AG04449 (cell line): Measurements from ENCODE around the gene MDK.

Experiments
- CTCF ChIA-PET: fragments of 350-600 bp; formaldehyde crosslinking; extraction: SDS; loops from one replicate; lab custom pipeline; 2021; ENCODE audit warnings: antibody characterized with exemption; lab: Yijun Ruan, JAX
- POLR2A ChIA-PET: fragments of 400-600, 350-600 bp; formaldehyde crosslinking; extraction: SDS; loops from one replicate; lab custom pipeline; 2020; ENCODE audit warnings: antibody characterized with exemption, inconsistent platforms; lab: Yijun Ruan, JAX
- DNase-seq: peaks from one replicate; pipeline ENCODE4 v3.0.0-alpha.2; 2010; ENCODE audit warnings: low read depth, low spot score
- H3K4me3 ChIP-seq: 2 replicates; pipeline ENCODE4 v1.5.1; 2011; ENCODE audit warnings: low read depth, mild to moderate bottlenecking, control low read depth, low read length
- TF ChIP-seq, protein P1 (sequence below): IDR thresholded peaks from one replicate; pipeline ENCODE4 v1.5.1; 2011; ENCODE audit warnings: mild to moderate bottlenecking, moderate library complexity, low read length, control low read depth, inconsistent platforms; ENCODE audit not compliant: insufficient read depth; ENCODE audit errors: missing control alignments

The MDK gene

DNA sequence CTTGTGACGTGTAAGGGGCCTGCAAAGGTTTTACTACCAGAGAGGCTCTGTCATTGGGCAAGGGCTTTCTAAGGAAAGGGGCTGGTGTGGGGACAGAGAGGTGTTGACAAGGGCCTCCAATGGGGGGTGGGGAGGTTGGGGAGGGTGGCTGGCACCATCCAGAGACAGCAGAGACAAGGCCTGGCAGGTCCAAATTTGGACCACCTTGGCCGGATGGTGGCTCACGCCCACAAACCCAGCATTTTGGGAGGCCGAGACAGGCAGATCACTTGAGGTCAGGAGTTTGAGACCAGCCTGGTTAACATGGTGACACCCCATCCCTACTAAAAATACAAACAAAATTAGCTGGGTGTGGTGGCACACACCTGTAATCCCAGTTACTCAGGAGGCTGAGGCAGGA, 12.3 kb downstream of the MDK start:
- no peak overlapping the region for H3K4me3 ChIP-seq
- POLR2A ChIA-PET, result no interaction called here
- TF ChIP-seq, protein P1, sequence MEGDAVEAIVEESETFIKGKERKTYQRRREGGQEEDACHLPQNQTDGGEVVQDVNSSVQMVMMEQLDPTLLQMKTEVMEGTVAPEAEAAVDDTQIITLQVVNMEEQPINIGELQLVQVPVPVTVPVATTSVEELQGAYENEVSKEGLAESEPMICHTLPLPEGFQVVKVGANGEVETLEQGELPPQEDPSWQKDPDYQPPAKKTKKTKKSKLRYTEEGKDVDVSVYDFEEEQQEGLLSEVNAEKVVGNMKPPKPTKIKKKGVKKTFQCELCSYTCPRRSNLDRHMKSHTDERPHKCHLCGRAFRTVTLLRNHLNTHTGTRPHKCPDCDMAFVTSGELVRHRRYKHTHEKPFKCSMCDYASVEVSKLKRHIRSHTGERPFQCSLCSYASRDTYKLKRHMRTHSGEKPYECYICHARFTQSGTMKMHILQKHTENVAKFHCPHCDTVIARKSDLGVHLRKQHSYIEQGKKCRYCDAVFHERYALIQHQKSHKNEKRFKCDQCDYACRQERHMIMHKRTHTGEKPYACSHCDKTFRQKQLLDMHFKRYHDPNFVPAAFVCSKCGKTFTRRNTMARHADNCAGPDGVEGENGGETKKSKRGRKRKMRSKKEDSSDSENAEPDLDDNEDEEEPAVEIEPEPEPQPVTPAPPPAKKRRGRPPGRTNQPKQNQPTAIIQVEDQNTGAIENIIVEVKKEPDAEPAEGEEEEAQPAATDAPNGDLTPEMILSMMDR, result no peak
- CTCF ChIA-PET, result interaction anchor here (1.0 to 7.5 kb wide), 3 partner anchors 135 to 147 kb away, joined by 4 to 103 read pairs (median 17); no protein-coding TSS in a partner anchor
- DNase-seq, result no peak

- CTCF ChIA-PET, result interaction anchor here (1.6 to 4.0 kb wide), 3 partner anchors 9 to 29 kb away, joined by 3 to 34 read pairs (median 5); no protein-coding TSS in a partner anchor
- no peak overlapping the region for H3K4me3 ChIP-seq
- TF ChIP-seq, protein P1, result no peak
- DNase-seq, result no peak
- POLR2A ChIA-PET, result no interaction called here
These were observed 16.1 kb downstream of the MDK start for GRCh38 chr11:46397526-46397925.

DNA sequence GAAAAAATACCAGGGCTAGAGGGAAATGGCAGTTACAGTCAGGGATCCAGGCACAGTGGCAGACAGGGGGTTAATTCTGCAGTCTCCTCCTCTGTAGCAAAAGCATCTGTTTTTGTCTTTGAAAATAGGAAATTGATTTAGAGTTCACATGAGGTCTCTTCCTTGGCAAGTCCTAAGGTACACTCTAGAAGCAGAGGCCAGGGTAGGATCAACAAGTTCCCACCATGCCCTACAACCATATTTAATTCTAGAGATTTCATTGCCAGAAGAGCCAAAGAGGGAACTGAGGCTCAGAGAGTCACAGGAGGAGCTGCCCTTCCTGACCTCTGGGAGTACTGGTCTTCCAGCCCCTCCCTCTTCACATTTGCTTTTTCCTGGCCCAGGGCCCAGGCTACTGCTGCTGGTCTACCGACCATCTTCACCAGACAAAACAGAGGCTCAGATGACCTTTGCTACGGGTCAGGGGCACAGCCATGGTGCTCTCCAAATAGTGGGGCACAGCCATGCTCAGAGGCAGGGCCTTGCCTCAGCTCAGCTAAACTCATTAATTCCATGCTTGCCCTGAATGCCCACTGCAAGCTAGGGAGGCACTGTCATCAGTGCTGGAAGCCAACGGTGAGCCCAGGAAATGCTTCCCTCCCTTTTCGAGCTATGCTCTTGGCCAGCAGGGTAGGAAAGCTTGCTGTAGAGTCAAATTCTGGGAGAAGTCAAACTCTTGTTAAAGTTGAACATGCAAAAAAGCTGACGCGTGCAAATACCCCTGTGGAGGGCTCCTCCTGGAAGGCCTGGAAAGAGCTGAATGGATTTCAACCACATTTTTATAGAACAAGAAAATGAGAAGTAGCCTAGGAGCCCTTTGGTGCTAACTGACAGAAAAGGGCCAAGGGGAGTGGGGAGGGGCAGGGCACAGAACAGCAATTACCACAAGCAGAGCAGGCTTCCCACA, 21.8 kb downstream of the MDK start:
- ChIA-PET POLR2A (no interaction called here), CTCF (interaction anchor here (0.7 to 2.5 kb wide), 7 partner anchors 11 to 185 kb away, joined by 3 to 21 read pairs (median 6); partner anchors contain the start of gene CHRM4)
- TF ChIP-seq, protein P1, result no peak

DNA sequence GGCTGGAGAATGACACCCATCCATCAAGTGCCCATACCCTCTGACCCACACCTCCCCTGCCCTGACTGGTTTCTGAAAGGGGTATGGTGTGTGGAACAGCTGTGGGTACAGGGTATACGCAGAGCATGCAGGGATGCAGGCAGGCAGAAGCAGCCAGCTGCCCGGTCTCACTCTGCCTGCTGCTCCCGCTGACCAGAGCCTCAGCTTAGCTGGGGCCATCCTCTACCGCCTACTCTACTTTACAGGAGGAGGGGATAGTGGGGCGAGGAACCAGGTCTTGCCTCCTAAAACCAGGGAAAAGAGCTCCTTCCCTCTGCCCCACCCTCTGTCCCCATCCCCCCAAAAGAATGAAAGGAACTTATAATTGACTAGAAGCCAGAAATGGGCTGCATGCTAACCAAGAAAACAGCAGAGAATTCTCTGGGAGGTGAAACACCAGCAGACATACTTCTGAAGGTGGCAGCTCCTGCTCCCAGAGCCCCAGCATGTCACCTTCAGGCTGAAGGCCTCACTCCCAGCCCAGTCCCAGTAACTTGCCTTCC, 23.1 kb downstream of the MDK start:
- POLR2A ChIA-PET, result no interaction called here

More for the DNA sequence above, 21.8 kb downstream of the MDK start:
- no peak for DNase-seq
- H3K4me3 ChIP-seq, result no peak overlapping the region

DNA sequence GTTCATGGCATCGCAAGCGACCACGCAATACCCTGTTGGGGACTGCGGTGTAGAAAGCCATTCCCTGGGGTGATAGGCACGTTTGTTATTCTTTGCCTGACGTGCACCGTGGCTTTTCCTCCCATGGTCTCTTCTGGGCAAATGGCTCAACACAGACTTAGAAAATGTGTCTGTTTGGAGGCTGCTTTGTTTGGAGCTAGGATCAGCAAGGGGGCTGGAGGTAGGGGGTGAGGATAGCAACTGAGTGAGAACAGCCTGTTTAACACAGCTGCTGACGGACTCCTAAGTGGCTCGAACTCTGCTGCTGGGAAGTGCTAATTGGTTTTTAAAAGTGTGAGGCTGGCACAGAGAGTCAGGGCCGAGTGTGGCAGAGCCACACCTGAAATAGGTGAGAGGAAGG, 26.2 kb downstream of the MDK start:
- H3K4me3 ChIP-seq, result no peak overlapping the region
- DNase-seq, result no peak
- TF ChIP-seq, protein P1, result no peak
- ChIA-PET CTCF (interaction anchor here (1.1 to 2.5 kb wide), 2 partner anchors 10 to 18 kb away, joined by 3 to 11 read pairs; no protein-coding TSS in a partner anchor), POLR2A (interaction anchor here (0.6 kb wide), 1 partner anchor 70 kb away, joined by 3 read pairs; no protein-coding TSS in a partner anchor)

More for the DNA sequence above, 23.1 kb downstream of the MDK start:
- TF ChIP-seq, protein P1, result no peak
- CTCF ChIA-PET, result interaction anchor here (1.3 to 2.5 kb wide), 7 partner anchors 13 to 133 kb away, joined by 4 to 21 read pairs (median 8); partner anchors contain the start of gene CHRM4
- no peak for DNase-seq
- no peak overlapping the region for H3K4me3 ChIP-seq

DNA sequence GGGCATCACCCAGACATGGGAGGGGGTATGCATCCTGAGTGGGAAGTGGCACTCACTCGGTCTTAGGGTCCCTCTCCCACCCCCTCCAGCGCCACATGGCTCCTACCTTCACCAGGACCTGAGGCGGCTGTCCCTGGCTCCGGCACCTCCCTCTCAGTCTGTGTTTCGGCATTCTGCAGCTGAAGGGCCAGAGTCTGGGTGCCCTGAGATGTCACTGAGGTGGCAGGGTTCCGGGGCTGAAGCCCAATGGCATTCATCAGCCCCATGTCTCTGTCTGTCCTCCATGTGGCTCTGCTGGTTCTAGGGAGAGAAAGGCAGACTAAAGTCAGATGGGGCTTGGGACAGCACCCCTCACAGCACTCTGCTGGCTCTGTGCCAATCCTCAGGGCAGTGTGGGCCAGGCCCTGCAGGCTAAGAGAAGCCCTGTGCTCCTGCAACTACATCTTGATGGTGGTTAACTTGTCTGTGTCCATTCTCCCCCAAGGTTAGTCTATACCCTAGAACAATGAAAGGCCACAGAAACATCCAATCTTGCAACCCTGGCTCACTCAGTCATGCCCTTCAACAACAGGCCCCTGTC, 27.0 kb downstream of the MDK start:
- no peak for DNase-seq
- H3K4me3 ChIP-seq, result no peak overlapping the region
- TF ChIP-seq, protein P1, result no peak
- ChIA-PET CTCF (interaction anchor here (1.3 to 2.5 kb wide), 3 partner anchors 16 to 21 kb away, joined by 5 to 11 read pairs (median 9); partner anchors contain the start of gene CHRM4), POLR2A (no interaction called here)
